ENCODE results near the gene ZMYND10. TPM values are rescaled to one million over a fixed set of nuclear protein-coding genes. Genes with fewer than 3 reads are reported as not detected.

Gene ZMYND10
- polyA plus RNA-seq, 1 experiment = 0.87 TPM

DNA sequence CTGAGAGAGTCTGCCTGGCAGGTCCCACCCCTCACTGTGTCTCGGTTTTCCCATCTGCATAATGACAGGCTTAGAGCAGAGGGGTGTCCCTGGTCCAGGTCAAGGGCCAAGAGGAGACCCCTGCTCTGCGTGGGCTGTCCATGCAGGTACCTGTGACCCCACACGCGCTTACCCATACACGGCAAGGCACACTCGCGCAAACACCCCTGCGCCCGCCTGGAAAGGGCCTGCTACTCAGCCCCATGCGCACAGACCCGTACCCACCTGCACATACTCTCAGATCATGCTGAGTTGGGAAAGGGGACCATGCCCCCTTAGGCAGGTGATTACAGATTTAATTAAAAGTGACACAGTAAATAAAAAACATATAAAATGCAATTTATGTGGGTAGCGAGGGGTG lies 37.2 kb upstream of the ZMYND10 start:
- CTCF ChIA-PET = no interaction called here
- no peak overlapping the region for H3K27ac ChIP-seq (ENCODE audit: low read depth, low read length)

DNA sequence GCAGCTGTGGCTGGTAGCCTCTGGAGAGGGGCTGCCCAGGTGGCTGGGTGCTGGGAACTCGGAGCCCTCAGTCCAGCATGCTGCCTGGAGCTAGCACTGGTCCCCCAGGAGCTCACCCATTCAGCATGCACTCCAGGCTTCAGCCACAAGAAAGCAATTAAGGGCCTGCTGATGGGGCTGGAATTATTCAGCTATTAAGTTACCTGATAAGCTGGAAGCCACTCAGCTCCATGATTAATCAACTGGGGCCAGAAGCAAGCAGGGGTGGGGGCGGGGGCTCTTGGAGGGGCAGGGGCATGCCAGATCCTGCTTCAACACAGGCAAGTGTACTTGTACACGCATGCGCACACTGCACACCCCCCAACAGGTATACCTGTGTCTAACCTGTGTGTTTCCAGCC lies 35.9 kb upstream of the ZMYND10 start:
- Histone ChIP-seq H3K9me3 (ENCODE audit: control insufficient read depth, insufficient read depth, low read length) (no peaks in the 10 kb centered on the region; the same call in 1 of the 2 replicates), H3K4me3 (ENCODE audit: low read depth, low read length) (no peak overlapping the region), H3K27ac (ENCODE audit: low read depth, low read length) (no peak overlapping the region), H3K27me3 (ENCODE audit: control insufficient read depth, insufficient read depth, low read length) (peaks cover 27% of the 10 kb centered on the region)
- POLR2A ChIA-PET = no interaction called here
- CTCF ChIA-PET = no interaction called here
- DNase-seq (ENCODE audit: low read depth, low spot score) = no peak
- TF ChIP-seq, protein P1, sequence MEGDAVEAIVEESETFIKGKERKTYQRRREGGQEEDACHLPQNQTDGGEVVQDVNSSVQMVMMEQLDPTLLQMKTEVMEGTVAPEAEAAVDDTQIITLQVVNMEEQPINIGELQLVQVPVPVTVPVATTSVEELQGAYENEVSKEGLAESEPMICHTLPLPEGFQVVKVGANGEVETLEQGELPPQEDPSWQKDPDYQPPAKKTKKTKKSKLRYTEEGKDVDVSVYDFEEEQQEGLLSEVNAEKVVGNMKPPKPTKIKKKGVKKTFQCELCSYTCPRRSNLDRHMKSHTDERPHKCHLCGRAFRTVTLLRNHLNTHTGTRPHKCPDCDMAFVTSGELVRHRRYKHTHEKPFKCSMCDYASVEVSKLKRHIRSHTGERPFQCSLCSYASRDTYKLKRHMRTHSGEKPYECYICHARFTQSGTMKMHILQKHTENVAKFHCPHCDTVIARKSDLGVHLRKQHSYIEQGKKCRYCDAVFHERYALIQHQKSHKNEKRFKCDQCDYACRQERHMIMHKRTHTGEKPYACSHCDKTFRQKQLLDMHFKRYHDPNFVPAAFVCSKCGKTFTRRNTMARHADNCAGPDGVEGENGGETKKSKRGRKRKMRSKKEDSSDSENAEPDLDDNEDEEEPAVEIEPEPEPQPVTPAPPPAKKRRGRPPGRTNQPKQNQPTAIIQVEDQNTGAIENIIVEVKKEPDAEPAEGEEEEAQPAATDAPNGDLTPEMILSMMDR (IDR thresholded peaks at IDR 0.05; ENCODE audit: low read depth, low read length) = no peak

More for the DNA sequence above, 37.2 kb upstream of the ZMYND10 start:
- DNase-seq (ENCODE audit: low read depth, low spot score) = no peak
- POLR2A ChIA-PET = no interaction called here
- TF ChIP-seq, protein P1 (IDR thresholded peaks at IDR 0.05; ENCODE audit: low read depth, low read length) = no peak
- Histone ChIP-seq H3K9me3 (ENCODE audit: control insufficient read depth, insufficient read depth, low read length) (no peaks in the 10 kb centered on the region; the same call in 1 of the 2 replicates), H3K27me3 (ENCODE audit: control insufficient read depth, insufficient read depth, low read length) (peaks cover 28% of the 10 kb centered on the region), H3K4me3 (ENCODE audit: low read depth, low read length) (no peak overlapping the region)

DNA sequence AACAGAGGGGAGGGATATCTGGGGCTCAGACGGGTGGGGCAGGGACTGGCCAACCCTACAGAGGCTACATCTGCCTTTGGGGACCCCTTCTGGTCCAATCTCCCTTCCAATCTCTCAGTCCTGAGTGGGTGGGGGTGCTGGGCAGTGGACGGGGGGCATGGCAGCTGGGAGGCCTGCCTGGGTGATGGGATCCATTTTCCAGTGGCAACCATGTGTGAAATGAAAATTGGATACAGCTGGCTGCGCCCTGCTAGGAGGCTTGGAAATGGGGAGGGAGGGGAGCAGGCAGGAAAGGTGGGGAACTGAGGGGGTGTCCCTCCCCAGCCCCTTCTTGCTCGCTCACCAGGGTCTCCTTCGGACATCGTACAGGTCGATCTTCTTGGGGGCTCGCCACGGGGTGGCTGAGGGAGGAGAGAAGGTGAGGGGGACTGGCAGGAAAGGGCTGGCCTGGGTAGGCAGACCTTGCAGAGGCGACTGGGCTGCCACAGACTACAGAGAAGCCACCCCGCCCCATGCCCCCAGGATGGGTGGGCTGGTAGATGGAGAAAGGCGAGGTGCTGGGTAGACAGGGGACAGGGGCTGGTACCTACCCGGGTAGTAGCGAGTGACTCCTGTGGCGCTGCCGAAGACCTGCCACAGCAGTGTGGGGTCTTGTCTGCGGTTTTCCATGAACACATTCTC lies 35.0 kb upstream of the ZMYND10 start:
- DNase-seq (ENCODE audit: low read depth, low spot score) = no peak
- no peak overlapping the region for H3K4me3 ChIP-seq (ENCODE audit: low read depth, low read length)
- ChIA-PET POLR2A (no interaction called here), CTCF (no interaction called here)
- no peak overlapping the region for H3K27ac ChIP-seq (ENCODE audit: low read depth, low read length)
- H3K27me3 ChIP-seq (ENCODE audit: control insufficient read depth, insufficient read depth, low read length) = peaks cover 27% of the 10 kb centered on the region
- no peaks in the 10 kb centered on the region; the same call in 1 of the 2 replicates for H3K9me3 ChIP-seq (ENCODE audit: control insufficient read depth, insufficient read depth, low read length)
- TF ChIP-seq, protein P1 (IDR thresholded peaks at IDR 0.05; ENCODE audit: low read depth, low read length) = no peak

DNA sequence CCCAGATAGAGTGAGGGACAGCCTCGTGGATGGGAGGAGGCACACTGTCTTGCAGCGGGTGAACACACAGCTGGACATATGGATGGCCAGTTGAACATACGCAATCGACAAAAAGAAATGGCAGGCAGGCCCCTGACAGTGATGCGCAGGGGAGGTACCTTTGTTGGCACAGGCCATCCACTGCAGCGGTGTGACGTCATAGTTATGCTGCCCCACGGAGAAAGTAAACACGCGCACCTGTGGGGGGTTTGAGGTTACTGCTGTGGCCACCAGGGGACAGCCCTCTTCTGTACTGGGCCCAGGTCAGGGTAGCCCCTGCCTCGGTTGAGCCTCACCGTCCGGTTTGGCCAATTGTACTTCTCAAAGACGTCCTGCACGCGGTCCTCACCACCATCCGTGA lies 33.2 kb upstream of the ZMYND10 start:
- CTCF ChIA-PET = no interaction called here
- Histone ChIP-seq H3K27me3 (ENCODE audit: control insufficient read depth, insufficient read depth, low read length) (peaks cover 29% of the 10 kb centered on the region), H3K4me3 (ENCODE audit: low read depth, low read length) (no peak overlapping the region), H3K27ac (ENCODE audit: low read depth, low read length) (no peak overlapping the region), H3K9me3 (ENCODE audit: control insufficient read depth, insufficient read depth, low read length) (no peaks in the 10 kb centered on the region; the same call in 1 of the 2 replicates)
- no peak for DNase-seq (ENCODE audit: low read depth, low spot score)
- POLR2A ChIA-PET = no interaction called here
- TF ChIP-seq, protein P1 (IDR thresholded peaks at IDR 0.05; ENCODE audit: low read depth, low read length) = no peak

DNA sequence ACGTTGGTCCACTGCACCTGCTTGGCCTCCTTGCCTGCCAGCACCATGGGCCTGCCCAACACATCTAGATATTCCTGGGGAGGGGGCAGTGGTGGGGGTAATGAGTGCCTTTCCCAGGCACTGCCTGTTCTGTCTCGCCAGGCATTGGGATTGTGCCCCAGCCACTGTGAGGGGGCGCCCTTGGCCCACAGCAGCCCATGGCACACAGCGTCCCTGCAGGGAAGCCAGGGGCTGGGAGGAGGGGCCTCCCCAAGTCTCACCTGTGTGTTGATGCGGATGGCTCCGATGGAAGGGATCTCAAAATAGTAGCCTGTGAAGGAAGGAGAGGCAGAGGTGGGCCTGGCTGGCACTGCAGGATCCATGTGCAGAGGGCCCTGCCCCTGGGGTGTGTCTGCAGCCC lies 32.5 kb upstream of the ZMYND10 start:
- H3K9me3 ChIP-seq (ENCODE audit: control insufficient read depth, insufficient read depth, low read length) = no peaks in the 10 kb centered on the region; the same call in 1 of the 2 replicates
- peaks cover 28% of the 10 kb centered on the region for H3K27me3 ChIP-seq (ENCODE audit: control insufficient read depth, insufficient read depth, low read length)
- no peak overlapping the region for H3K27ac ChIP-seq (ENCODE audit: low read depth, low read length)
- DNase-seq (ENCODE audit: low read depth, low spot score) = no peak
- POLR2A ChIA-PET = no interaction called here
- CTCF ChIA-PET = no interaction called here
- H3K4me3 ChIP-seq (ENCODE audit: low read depth, low read length) = no peak overlapping the region
- TF ChIP-seq, protein P1 (IDR thresholded peaks at IDR 0.05; ENCODE audit: low read depth, low read length) = no peak
